OCI-LY3 (cell line): Measurements from ENCODE around the gene BRD1.

ENCODE experiments used
- CTCF ChIP-seq: fragments of 200-600, 300-600 bp; sonication (generic); IDR thresholded peaks from 2 replicates; pipeline ENCODE4 v1.5.1; 2014; ENCODE audit warnings: antibody characterized with exemption, low read length, low read depth
- EZH2phosphoT487 ChIP-seq: fragments of 200-600 bp; shearing (Covaris generic); IDR thresholded peaks from 2 replicates; pipeline ENCODE4 v1.6.1; 2018; ENCODE audit warnings: antibody characterized with exemption, mixed run types, low read depth

DNA sequence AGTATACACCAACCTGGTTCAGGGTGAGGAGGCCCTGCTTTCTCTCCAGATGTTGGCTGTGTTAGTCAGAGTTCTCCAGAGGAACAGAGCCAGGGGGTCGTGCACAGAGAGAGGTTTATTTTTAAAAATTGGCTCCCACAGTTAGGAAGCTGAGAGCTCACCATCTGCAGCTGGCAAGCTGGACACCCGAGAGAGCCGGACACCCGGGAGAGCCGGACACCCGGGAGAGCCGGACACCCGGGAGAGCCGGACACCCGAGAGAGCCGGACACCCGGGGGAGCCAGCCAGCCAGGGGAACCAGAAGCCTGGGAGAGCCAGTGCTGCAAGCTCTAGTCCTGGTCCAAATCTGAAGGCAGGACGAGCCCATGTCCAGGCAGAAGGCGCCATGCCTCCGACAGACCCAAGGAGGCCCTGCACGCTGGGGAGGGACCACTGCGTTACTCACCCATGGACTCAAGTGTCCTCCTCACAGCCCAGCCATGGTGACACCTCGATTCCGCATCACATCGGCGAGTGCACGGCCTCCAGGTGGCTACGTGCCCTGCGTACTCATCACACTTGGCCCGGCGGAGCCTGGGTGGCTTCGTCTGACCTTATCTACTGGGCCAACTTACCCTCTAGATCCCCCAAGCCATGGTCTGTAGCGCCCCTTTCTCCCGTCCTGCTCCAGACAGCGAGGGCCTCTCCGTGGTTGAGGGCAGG, 99.0 kb downstream of the BRD1 start:
- TF ChIP-seq CTCF (no peak), EZH2phosphoT487 (no peak)
